ENCODE data around the gene FRMPD4.

FRMPD4 gene

GRCh38 chrX:12372111-12372510 lies 233.8 kb downstream of the FRMPD4 start:
- no peak for DNase-seq

- no peak for DNase-seq
Observed at GRCh38 chrX:12374286-12374685, 236.0 kb downstream of the FRMPD4 start.

- no peak for DNase-seq
Observed at GRCh38 chrX:12378253-12378652, 240.0 kb downstream of the FRMPD4 start.

- DNase-seq, result no peak
Observed at GRCh38 chrX:12378706-12379105, 240.4 kb downstream of the FRMPD4 start.

GRCh38 chrX:12379671-12380070 lies 241.4 kb downstream of the FRMPD4 start:
- DNase-seq, result no peak

GRCh38 chrX:12383196-12383595 lies 244.9 kb downstream of the FRMPD4 start:
- DNase-seq, result no peak

GRCh38 chrX:12390301-12390700 lies 252.0 kb downstream of the FRMPD4 start:
- no peak for DNase-seq

GRCh38 chrX:12396584-12396983 lies 258.3 kb downstream of the FRMPD4 start:
- DNase-seq, result no peak

- DNase-seq, result no peak
Observed at GRCh38 chrX:12400218-12400617, 261.9 kb downstream of the FRMPD4 start.

GRCh38 chrX:12401252-12401651 lies 263.0 kb downstream of the FRMPD4 start:
- no peak for DNase-seq

GRCh38 chrX:12403474-12404082 lies 265.3 kb downstream of the FRMPD4 start:
- no peak for DNase-seq

- no peak for DNase-seq
Observed at GRCh38 chrX:12405306-12405705, 267.0 kb downstream of the FRMPD4 start.

- no peak for DNase-seq
Observed at GRCh38 chrX:12410523-12410922, 272.2 kb downstream of the FRMPD4 start.

GRCh38 chrX:12411831-12412230 lies 273.6 kb downstream of the FRMPD4 start:
- no peak for DNase-seq

GRCh38 chrX:12412561-12412960 lies 274.3 kb downstream of the FRMPD4 start:
- DNase-seq, result no peak

GRCh38 chrX:12419591-12419990 lies 281.3 kb downstream of the FRMPD4 start:
- no peak for DNase-seq

GRCh38 chrX:12421918-12422317 lies 283.6 kb downstream of the FRMPD4 start:
- no peak for DNase-seq

- no peak for DNase-seq
Observed at GRCh38 chrX:12423346-12423745, 285.1 kb downstream of the FRMPD4 start.

- no peak for DNase-seq
Observed at GRCh38 chrX:12425496-12425895, 287.2 kb downstream of the FRMPD4 start.

- DNase-seq, result no peak
Observed at GRCh38 chrX:12426420-12426819, 288.1 kb downstream of the FRMPD4 start.

- DNase-seq, result no peak
Observed at GRCh38 chrX:12434493-12434892, 296.2 kb downstream of the FRMPD4 start.

- DNase-seq, result peak; percentile 50
Observed at GRCh38 chrX:12439416-12439815, 301.1 kb downstream of the FRMPD4 start.

GRCh38 chrX:12440246-12440645 lies 302.0 kb downstream of the FRMPD4 start:
- no peak for DNase-seq

- DNase-seq, result no peak
Observed at GRCh38 chrX:12441381-12442128, 303.3 kb downstream of the FRMPD4 start.

Measured in NCI-H748 treated with DMSO at 0.1 percent for 48 hours (cell line).